Keratinocyte (primary cell): ENCODE results near the gene ZPLD1.

Source experiments
- EZH2 ChIP-seq: IDR thresholded peaks from one replicate; pipeline ENCODE4 v1.6.1; 2012; ENCODE audit warnings: inconsistent platforms, mild to moderate bottlenecking, low read length, moderate library complexity
- TF ChIP-seq, protein P1 (sequence below), 3 experiments: IDR thresholded peaks in 1 of 3; conservative IDR thresholded peaks in 1 of 3; optimal IDR thresholded peaks in 1 of 3; 2 replicates in 2 of 3; 3 replicates in 1 of 3; pipeline versions ENCODE3 to v1.5.1; 2011; ENCODE audit warnings: low read length in 3 of 3, mild to moderate bottlenecking in 3 of 3, moderate library complexity in 2 of 3, control low read depth in 1 of 3, inconsistent platforms in 1 of 3; ENCODE audit not compliant: insufficient read depth in 2 of 3; ENCODE audit errors: extremely low read depth in 1 of 3

- TF ChIP-seq, protein P1, sequence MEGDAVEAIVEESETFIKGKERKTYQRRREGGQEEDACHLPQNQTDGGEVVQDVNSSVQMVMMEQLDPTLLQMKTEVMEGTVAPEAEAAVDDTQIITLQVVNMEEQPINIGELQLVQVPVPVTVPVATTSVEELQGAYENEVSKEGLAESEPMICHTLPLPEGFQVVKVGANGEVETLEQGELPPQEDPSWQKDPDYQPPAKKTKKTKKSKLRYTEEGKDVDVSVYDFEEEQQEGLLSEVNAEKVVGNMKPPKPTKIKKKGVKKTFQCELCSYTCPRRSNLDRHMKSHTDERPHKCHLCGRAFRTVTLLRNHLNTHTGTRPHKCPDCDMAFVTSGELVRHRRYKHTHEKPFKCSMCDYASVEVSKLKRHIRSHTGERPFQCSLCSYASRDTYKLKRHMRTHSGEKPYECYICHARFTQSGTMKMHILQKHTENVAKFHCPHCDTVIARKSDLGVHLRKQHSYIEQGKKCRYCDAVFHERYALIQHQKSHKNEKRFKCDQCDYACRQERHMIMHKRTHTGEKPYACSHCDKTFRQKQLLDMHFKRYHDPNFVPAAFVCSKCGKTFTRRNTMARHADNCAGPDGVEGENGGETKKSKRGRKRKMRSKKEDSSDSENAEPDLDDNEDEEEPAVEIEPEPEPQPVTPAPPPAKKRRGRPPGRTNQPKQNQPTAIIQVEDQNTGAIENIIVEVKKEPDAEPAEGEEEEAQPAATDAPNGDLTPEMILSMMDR (optimal IDR thresholded peaks at IDR 0.05 in 1 of 3, IDR thresholded peaks at IDR 0.05 in 1 of 3, conservative IDR thresholded peaks at IDR 0.05 in 1 of 3; ENCODE audit: extremely low read depth in 1 of 3, insufficient read depth in 2 of 3, low read length in 3 of 3): no peak
- no peak for TF ChIP-seq EZH2
Observed at GRCh38 chr3:102460579-102460978, 25.8 kb downstream of the ZPLD1 start.
